H1 (cell line): Measurements from ENCODE around the gene MARK3. TPM values are rescaled to one million over a fixed set of nuclear protein-coding genes. Genes with fewer than 3 reads are reported as not detected.

Source experiments
- CREB1 ChIP-seq: IDR thresholded peaks from 2 replicates; pipeline ENCODE4 v1.6.1; 2012; ENCODE audit warnings: inconsistent platforms
- polyA plus RNA-seq, 7 experiments: library from polyadenylated mRNA; depleted of rRNA in 3 of 7; stranded (reverse) in 5 of 7; unstranded in 2 of 7; fragments of >200 nt in 5 of 7; fragments of 200-250 nt in 2 of 7; gene quantifications; 1 replicate in 5 of 7; 2 replicates in 1 of 7; 4 replicates in 1 of 7; pipeline versions ENCODE4 v1.2.1 to v1.2.3, GENCODE V29; 2011 to 2013; ENCODE audit warnings: missing spikeins in 2 of 7, mixed read lengths in 2 of 7
- total RNA-seq: library from RNA; stranded (reverse); fragmentation: NEBNext Ultra II Directional; extraction: Animal tissue kit (Norgen Biotek cat#: 25700); gene quantifications from 2 replicates; pipeline ENCODE4 v1.2.1, GENCODE V29; 2021
- TF ChIP-seq, protein P1 (sequence below): fragments of 300-600 bp; sonication (generic); IDR thresholded peaks from 2 replicates; pipeline ENCODE4 v1.7.1; 2012; ENCODE audit warnings: low read length, moderate library complexity, mild to moderate bottlenecking, inconsistent platforms; ENCODE audit not compliant: insufficient replicate concordance
- TF ChIP-seq, protein P2 (sequence below): IDR thresholded peaks from 2 replicates; pipeline ENCODE4 v1.6.1; 2012; ENCODE audit warnings: low read length, inconsistent platforms

Gene MARK3
- total and polyA plus RNA-seq, 2 of the 8 experiments (the other 6 are each of a cell fraction or from before 2014, with no cell fraction given) = 39.4 to 76.9 TPM

DNA sequence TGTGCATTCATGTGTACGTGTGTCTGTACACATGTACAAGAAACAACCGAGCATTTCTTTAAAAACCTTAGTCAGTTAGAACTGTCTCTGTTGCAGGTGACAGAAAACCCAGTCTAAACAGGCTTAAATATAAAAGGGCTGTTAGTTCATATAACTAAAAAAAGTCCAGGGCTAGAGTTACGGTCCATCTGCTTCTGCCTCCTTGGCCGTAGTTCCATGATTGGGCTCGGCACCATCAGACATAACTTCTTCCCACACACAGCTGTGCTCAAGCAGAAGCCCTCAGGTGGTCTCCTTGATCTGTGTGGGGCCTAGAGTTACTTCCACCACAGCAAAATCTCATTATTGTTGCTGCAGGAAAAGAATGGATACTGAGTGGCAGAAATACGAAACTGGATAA is 102.9 kb downstream of the MARK3 start (continued):
- TF ChIP-seq, protein P1, sequence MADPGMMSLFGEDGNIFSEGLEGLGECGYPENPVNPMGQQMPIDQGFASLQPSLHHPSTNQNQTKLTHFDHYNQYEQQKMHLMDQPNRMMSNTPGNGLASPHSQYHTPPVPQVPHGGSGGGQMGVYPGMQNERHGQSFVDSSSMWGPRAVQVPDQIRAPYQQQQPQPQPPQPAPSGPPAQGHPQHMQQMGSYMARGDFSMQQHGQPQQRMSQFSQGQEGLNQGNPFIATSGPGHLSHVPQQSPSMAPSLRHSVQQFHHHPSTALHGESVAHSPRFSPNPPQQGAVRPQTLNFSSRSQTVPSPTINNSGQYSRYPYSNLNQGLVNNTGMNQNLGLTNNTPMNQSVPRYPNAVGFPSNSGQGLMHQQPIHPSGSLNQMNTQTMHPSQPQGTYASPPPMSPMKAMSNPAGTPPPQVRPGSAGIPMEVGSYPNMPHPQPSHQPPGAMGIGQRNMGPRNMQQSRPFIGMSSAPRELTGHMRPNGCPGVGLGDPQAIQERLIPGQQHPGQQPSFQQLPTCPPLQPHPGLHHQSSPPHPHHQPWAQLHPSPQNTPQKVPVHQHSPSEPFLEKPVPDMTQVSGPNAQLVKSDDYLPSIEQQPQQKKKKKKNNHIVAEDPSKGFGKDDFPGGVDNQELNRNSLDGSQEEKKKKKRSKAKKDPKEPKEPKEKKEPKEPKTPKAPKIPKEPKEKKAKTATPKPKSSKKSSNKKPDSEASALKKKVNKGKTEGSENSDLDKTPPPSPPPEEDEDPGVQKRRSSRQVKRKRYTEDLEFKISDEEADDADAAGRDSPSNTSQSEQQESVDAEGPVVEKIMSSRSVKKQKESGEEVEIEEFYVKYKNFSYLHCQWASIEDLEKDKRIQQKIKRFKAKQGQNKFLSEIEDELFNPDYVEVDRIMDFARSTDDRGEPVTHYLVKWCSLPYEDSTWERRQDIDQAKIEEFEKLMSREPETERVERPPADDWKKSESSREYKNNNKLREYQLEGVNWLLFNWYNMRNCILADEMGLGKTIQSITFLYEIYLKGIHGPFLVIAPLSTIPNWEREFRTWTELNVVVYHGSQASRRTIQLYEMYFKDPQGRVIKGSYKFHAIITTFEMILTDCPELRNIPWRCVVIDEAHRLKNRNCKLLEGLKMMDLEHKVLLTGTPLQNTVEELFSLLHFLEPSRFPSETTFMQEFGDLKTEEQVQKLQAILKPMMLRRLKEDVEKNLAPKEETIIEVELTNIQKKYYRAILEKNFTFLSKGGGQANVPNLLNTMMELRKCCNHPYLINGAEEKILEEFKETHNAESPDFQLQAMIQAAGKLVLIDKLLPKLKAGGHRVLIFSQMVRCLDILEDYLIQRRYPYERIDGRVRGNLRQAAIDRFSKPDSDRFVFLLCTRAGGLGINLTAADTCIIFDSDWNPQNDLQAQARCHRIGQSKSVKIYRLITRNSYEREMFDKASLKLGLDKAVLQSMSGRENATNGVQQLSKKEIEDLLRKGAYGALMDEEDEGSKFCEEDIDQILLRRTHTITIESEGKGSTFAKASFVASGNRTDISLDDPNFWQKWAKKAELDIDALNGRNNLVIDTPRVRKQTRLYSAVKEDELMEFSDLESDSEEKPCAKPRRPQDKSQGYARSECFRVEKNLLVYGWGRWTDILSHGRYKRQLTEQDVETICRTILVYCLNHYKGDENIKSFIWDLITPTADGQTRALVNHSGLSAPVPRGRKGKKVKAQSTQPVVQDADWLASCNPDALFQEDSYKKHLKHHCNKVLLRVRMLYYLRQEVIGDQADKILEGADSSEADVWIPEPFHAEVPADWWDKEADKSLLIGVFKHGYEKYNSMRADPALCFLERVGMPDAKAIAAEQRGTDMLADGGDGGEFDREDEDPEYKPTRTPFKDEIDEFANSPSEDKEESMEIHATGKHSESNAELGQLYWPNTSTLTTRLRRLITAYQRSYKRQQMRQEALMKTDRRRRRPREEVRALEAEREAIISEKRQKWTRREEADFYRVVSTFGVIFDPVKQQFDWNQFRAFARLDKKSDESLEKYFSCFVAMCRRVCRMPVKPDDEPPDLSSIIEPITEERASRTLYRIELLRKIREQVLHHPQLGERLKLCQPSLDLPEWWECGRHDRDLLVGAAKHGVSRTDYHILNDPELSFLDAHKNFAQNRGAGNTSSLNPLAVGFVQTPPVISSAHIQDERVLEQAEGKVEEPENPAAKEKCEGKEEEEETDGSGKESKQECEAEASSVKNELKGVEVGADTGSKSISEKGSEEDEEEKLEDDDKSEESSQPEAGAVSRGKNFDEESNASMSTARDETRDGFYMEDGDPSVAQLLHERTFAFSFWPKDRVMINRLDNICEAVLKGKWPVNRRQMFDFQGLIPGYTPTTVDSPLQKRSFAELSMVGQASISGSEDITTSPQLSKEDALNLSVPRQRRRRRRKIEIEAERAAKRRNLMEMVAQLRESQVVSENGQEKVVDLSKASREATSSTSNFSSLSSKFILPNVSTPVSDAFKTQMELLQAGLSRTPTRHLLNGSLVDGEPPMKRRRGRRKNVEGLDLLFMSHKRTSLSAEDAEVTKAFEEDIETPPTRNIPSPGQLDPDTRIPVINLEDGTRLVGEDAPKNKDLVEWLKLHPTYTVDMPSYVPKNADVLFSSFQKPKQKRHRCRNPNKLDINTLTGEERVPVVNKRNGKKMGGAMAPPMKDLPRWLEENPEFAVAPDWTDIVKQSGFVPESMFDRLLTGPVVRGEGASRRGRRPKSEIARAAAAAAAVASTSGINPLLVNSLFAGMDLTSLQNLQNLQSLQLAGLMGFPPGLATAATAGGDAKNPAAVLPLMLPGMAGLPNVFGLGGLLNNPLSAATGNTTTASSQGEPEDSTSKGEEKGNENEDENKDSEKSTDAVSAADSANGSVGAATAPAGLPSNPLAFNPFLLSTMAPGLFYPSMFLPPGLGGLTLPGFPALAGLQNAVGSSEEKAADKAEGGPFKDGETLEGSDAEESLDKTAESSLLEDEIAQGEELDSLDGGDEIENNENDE = no peak
- TF ChIP-seq, protein P2, sequence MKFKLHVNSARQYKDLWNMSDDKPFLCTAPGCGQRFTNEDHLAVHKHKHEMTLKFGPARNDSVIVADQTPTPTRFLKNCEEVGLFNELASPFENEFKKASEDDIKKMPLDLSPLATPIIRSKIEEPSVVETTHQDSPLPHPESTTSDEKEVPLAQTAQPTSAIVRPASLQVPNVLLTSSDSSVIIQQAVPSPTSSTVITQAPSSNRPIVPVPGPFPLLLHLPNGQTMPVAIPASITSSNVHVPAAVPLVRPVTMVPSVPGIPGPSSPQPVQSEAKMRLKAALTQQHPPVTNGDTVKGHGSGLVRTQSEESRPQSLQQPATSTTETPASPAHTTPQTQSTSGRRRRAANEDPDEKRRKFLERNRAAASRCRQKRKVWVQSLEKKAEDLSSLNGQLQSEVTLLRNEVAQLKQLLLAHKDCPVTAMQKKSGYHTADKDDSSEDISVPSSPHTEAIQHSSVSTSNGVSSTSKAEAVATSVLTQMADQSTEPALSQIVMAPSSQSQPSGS = no peak
- no peak for TF ChIP-seq CREB1
